AG04450 (cell line): Measurements from ENCODE around the gene CDKN1C. TPM values are rescaled to one million over a fixed set of nuclear protein-coding genes. Genes with fewer than 3 reads are reported as not detected.

ENCODE experiments used
- CTCF ChIA-PET: fragments of 300-600, 350-600 bp; formaldehyde crosslinking; extraction: SDS; loops from one replicate; lab custom pipeline; 2022; ENCODE audit warnings: antibody characterized with exemption, inconsistent platforms; lab: Charles Lee
- POLR2A ChIA-PET: fragments of 350-600 bp; formaldehyde crosslinking; extraction: SDS; loops from one replicate; lab custom pipeline; 2021; ENCODE audit warnings: antibody characterized with exemption, inconsistent platforms; lab: Yijun Ruan, JAX
- DNase-seq: peaks from one replicate; pipeline ENCODE4 v3.0.0-alpha.2; 2011; ENCODE audit warnings: low read depth, low spot score
- H3K27ac ChIP-seq: one replicate; pipeline ENCODE4 v1.5.1; 2012; ENCODE audit warnings: low read depth, low read length, control low read depth
- H3K27me3 ChIP-seq: one replicate; pipeline ENCODE4 v1.6.0; 2012; ENCODE audit warnings: low read length; ENCODE audit not compliant: control insufficient read depth, insufficient read depth
- H3K4me3 ChIP-seq: 2 replicates; pipeline ENCODE4 v1.5.1; 2011; ENCODE audit warnings: mild to moderate bottlenecking, low read depth, low read length, control low read depth
- H3K9me3 ChIP-seq: 2 replicates; pipeline ENCODE4 v1.5.1; 2012; ENCODE audit warnings: low read length; ENCODE audit not compliant: control insufficient read depth, insufficient read depth
- polyA plus RNA-seq: library from polyadenylated mRNA; depleted of rRNA; stranded (reverse); fragments of >200 nt; gene quantifications from 2 replicates; pipeline ENCODE4 v1.2.3, GENCODE V29; 2011
- TF ChIP-seq, protein P1 (sequence below): IDR thresholded peaks from 2 replicates; pipeline ENCODE4 v1.5.1; 2011; ENCODE audit warnings: low read depth, low read length, control low read depth, inconsistent platforms

Gene CDKN1C
- polyA plus RNA-seq, 1 experiment: 8.1 TPM

DNA sequence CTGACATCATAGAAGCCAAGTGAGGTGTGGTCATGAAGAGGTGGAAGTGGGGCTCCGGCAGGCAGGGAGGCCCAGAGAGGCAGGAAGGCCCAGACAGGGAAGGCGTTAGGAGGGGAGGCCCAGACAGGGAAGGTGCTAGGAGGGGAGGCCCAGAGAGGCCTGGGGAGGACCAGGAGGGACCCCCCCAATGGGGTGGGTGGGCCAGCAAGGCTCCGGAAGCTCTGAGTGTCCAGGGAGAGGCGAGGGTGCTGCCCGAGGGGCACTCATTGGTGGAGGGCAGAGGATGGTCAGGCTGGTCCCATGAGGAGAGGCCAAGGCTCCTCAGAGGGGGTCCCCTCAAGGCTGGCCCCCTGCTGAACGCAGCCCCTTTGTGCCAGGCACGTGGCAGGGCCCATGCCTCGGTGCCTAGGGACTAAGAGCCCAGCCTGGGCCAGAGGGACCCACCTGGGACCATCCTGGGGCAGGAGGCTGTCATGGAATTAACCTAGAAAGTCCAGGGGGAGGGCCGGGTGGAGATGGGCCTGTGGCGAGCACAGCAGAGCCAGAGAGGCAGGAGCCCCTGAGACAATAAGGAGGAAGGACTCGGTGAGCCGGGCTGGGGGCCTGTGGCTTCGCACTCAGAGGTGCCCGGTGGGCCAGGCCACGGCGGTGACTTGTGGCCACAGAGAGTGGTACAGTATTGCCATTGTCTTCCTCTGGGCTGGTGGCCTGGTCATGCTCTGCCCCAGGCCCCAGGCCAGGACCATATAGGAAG lies 31.5 kb upstream of the CDKN1C start:
- TF ChIP-seq, protein P1, sequence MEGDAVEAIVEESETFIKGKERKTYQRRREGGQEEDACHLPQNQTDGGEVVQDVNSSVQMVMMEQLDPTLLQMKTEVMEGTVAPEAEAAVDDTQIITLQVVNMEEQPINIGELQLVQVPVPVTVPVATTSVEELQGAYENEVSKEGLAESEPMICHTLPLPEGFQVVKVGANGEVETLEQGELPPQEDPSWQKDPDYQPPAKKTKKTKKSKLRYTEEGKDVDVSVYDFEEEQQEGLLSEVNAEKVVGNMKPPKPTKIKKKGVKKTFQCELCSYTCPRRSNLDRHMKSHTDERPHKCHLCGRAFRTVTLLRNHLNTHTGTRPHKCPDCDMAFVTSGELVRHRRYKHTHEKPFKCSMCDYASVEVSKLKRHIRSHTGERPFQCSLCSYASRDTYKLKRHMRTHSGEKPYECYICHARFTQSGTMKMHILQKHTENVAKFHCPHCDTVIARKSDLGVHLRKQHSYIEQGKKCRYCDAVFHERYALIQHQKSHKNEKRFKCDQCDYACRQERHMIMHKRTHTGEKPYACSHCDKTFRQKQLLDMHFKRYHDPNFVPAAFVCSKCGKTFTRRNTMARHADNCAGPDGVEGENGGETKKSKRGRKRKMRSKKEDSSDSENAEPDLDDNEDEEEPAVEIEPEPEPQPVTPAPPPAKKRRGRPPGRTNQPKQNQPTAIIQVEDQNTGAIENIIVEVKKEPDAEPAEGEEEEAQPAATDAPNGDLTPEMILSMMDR: no peak
- Histone ChIP-seq H3K27ac (no peak overlapping the region), H3K4me3 (no peak overlapping the region), H3K27me3 (no peaks in the 10 kb centered on the region), H3K9me3 (no peaks in the 10 kb centered on the region; the same call in 1 of the 2 replicates)
- ChIA-PET POLR2A (no interaction called here), CTCF (no interaction called here)
- DNase-seq: no peak

DNA sequence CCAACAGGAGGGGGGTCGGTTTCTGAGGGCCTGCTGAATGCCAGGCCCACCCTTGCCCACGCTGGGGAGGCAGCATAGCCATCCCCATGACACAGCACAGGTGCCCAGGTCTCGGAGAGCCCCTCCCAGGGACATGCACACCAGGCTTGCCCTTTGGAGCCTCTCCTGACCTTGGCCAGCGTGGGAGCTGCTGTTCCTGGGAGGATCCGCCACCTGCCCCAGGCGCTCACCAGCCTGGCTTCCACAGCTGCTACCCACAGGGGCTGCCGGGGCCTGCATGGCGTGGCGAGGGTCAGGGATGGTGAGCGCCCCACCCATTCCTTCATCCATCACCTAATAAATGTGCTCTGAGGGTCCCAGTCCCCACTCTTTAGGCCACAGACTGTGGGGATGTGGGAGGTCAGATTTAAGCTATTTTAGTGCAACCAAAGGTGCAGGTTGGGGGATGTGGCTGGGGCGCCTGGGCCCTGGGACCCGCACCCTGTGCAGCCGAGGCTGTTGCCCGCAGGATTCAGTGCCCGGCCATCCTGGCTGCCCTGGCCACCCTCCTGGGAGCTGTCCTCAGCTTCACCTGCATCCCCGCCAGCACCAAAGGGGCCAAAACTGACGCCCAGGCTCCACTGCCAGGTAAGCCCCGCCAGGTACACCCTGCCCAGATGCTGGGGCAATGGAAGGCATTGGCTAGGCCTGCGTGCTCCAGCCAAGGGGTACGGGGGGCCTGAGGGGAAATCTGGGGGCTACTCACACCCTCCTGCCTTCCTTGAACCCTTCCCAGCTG lies 30.7 kb upstream of the CDKN1C start:
- ChIA-PET CTCF (no interaction called here), POLR2A (no interaction called here)
- TF ChIP-seq, protein P1: no peak
- no peaks in the 10 kb centered on the region; the same call in 1 of the 2 replicates for H3K9me3 ChIP-seq
- no peaks in the 10 kb centered on the region for H3K27me3 ChIP-seq
- no peak overlapping the region for H3K4me3 ChIP-seq
- no peak overlapping the region for H3K27ac ChIP-seq
- no peak for DNase-seq

DNA sequence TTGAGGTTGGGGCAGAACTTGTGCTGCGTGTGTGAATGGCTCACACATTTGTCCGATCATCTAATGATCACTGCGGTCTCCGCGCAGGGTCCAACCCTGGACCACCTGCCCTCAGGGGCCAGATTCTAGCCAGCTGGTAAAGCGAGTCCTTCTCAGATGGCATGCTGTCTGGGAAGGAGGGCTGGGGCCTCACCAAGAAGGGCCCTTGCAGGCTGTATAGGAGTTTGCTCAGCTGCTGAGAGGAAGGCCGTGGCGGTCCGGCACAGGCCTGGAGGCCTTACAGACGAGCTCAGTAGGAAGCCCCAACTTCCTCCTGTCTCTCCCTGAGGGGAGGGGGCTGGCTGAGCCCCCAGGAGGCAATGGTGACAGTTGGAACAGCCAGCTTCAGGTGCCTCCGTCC lies 29.9 kb upstream of the CDKN1C start:
- no peak for DNase-seq
- ChIA-PET POLR2A (no interaction called here), CTCF (no interaction called here)
- no peak overlapping the region for H3K27ac ChIP-seq
- H3K4me3 ChIP-seq: no peak overlapping the region
- no peaks in the 10 kb centered on the region for H3K27me3 ChIP-seq
- TF ChIP-seq, protein P1: no peak
- no peaks in the 10 kb centered on the region; the same call in 1 of the 2 replicates for H3K9me3 ChIP-seq

DNA sequence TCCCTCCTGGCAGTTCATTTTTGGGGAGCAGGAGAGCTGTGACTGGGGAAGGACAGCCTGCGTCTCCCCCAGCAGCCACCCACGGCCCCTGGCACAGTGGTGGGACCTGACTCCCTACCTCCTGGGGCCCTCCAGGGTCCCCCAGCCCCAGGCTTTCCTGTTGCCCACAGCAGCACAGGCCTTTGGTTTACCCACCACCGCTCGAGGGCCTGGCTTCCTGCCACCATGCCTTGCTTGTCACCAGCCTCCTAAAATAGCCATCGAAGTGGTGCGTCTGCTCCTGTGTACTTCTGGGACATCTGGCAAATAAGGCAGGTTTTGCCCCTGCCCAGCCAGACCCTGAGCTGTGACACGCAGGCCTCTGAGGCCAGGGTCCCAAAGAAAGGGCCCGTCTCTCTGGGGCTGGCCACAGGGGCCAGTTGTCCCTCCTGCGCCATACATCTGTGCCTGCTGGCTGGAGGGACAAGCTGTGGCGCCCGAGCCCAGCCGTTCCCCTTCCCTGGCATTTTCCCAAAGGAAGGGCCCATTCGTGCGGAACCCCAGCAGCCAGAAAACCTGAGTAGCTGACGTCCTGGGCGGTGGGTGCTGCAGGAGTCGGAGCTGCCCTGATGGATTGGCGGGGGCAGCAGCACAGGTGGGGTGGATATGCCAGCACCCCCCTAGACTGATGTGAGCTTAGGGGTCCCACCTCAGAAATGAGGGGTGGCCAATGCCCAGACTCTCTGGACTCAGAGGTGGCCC lies 29.1 kb upstream of the CDKN1C start:
- Histone ChIP-seq H3K4me3 (no peak overlapping the region), H3K9me3 (no peaks in the 10 kb centered on the region; the same call in 1 of the 2 replicates), H3K27ac (no peak overlapping the region), H3K27me3 (no peaks in the 10 kb centered on the region)
- TF ChIP-seq, protein P1: no peak
- no peak for DNase-seq
- CTCF ChIA-PET: interaction anchor here (0.6 kb wide), 1 partner anchor 388 kb away, joined by 3 read pairs; no protein-coding TSS in a partner anchor
- POLR2A ChIA-PET: no interaction called here
